C4-2B (cell line): ENCODE data around the gene RNF213.
"Not testable (repeated sequence)": the region's sequence is repeated elsewhere in the genome, so short reads cannot be mapped to it uniquely, and the experiment has no call there.

Source experiments
- H3K27ac ChIP-seq: fragments of 450-650 bp; 2 replicates; pipeline ENCODE4 v1.5.1; 2017
- ZFX ChIP-seq: fragments of 450-650 bp; IDR thresholded peaks from 2 replicates; pipeline ENCODE4 v1.6.1; 2017
- TF ChIP-seq, protein P1 (sequence below): fragments of 450-650 bp; conservative IDR thresholded peaks from 2 replicates; pipeline ENCODE4 v1.5.1; 2017; ENCODE audit warnings: mild to moderate bottlenecking

RNF213 gene

DNA sequence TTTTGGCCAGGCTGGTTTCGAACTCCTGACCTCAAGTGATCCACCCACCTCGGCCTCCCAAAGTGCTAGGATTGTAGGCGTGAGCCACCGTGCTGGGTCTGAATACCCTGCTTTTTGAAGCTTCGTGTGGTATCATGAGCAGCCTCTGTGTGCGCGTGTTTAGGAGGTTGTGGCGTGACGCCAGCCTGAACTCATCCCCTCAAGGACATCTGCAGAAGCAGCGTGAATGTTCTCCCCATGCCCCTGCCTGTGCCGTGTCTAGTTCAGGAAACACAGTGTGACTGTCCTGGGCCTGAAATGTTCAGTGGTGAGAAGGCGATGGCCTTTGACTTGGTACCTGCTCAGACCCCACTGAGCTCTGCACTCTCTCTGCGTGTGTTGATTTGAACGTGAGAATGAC, 35.6 kb downstream of the RNF213 start:
- TF ChIP-seq, protein P1, sequence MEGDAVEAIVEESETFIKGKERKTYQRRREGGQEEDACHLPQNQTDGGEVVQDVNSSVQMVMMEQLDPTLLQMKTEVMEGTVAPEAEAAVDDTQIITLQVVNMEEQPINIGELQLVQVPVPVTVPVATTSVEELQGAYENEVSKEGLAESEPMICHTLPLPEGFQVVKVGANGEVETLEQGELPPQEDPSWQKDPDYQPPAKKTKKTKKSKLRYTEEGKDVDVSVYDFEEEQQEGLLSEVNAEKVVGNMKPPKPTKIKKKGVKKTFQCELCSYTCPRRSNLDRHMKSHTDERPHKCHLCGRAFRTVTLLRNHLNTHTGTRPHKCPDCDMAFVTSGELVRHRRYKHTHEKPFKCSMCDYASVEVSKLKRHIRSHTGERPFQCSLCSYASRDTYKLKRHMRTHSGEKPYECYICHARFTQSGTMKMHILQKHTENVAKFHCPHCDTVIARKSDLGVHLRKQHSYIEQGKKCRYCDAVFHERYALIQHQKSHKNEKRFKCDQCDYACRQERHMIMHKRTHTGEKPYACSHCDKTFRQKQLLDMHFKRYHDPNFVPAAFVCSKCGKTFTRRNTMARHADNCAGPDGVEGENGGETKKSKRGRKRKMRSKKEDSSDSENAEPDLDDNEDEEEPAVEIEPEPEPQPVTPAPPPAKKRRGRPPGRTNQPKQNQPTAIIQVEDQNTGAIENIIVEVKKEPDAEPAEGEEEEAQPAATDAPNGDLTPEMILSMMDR, result no peak
- no peak for TF ChIP-seq ZFX
- H3K27ac ChIP-seq, result no peak overlapping the region

DNA sequence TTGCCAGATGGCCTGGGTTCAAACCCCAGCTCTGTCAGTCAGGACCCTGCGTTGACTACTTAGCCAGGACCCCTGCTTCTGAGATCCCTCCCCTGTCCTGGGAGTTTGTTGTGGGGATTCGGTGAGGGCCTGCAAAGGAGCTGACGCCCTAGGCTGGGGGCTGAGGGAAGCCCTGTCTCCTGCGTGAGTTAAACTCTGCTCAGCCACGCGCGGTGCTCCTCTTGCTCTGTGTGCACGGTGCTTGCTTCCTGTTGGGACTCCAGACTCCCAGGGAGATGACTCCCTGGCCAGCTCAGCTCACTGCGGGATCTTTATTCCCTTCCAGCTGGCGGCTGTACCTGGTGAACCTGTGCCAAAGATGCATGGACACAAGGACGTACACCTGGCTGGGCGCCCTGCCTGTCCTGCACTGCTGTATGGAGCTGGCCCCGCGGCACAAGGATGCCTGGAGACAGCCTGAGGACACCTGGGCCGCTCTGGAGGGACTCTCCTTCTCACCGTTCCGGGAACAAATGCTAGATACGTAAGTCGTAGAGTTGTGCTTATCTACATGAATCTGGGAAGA, 37.4 kb downstream of the RNF213 start:
- TF ChIP-seq ZFX, result no peak
- TF ChIP-seq, protein P1, result no peak
- H3K27ac ChIP-seq, result peak overlapping the region; percentile 72

DNA sequence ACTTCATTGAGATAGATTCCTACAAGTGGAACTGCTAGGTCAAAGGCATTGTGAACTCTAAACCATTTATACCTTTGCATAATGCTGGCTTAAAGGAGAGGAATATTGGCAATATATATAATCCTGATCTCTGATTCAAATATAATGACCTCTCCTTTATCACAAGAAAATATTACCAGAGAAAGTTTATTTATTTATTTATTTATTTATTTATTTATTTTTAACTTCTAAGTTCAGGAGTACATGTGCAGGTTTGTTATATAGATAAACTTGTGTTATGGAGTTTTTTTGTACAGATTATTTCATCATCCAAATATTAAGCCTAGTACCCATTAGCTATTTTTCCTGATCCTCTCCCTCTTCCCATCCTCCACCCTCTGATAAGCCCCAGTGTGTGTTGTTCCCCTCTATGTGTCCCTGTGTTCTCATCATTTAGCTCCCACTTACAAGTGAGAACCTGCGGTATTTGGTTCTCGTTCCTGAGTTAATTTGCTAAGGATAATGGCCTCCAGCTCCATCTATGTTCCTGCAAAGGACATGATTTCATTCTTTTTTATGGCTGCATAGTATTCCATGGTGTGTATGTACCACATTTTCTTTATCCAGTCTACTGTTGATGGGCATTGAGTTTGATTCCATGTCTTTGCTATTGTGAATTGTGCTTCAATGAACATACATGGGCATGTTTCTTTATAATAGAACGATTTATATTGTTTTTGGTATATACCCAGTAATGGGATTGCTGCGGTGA, 38.9 kb downstream of the RNF213 start:
- H3K27ac ChIP-seq, result not testable (repeated sequence)

DNA sequence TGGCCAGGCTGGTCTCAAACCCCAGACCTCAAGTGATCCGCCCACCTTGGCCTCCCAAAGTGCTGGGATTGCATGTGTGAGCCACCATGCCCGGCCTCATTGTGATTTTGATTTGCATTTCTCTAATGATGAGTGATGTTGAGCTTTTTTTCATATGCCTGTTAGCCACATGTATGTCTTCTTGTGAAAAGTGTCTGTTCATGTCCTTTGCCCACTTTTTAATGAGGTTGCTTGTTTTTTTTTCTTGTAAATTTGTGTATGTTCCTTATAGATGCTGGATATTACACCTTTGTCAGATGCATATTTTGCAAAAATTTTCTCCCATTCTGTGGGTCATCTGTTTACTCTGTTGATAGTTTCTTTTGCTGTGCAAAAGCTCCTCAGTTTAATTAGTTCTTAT, 40.1 kb downstream of the RNF213 start:
- not testable (repeated sequence) for H3K27ac ChIP-seq

DNA sequence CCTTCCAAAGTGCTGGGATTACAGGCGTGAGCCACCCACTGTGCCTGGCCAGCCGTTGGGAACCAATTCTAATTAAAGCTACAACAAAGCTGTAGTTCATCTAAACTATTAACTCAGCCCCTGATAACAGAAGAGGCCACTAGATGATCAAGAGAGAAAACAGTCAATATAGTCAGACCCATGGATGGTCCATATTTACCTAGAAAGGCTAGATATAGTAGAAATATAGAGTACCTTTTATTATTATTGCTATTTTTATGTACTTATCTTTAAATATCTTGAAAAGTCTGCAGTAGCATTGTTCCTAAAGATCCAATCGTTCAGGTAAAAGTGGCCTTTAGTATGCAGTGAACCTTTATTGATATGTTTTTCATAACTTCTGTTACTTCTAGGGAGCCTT, 43.2 kb downstream of the RNF213 start:
- TF ChIP-seq, protein P1, result no peak
- H3K27ac ChIP-seq, result no peak overlapping the region

DNA sequence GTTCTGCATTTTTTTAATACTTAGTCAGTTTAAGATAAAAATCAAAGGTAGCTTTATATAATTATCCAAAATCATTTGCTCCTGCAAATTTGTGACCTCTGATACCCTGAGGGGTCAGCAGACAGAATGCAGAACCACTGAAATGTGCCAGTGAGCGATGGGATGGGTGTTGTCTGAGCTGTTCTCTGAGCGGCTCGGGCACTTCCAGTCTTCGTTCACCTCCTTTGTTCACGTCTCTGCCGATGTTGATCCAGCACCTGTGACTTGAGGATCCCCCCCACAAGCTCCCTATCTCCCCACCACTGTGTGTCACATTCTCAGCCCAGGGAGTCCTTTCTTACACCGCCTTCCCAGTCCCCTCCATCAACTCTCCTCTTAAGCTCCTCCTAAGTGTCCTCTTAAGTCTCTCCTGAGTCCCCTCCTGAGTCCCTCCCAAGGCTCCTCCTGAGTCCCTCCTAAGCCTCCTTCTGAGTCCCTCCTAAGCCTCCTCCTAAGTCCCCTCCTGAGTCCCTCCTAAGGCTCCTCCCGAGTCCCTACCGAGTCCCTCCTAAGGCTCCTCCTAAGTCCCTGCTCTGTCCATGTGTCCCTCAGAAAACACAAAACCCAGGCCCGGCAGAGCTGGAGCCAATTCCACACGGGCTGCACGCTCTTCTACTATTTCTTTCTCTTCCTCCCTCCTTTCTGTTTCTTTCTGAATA, 47.5 kb downstream of the RNF213 start:
- TF ChIP-seq, protein P1, result no peak
- TF ChIP-seq ZFX, result no peak
- no peak overlapping the region for H3K27ac ChIP-seq

DNA sequence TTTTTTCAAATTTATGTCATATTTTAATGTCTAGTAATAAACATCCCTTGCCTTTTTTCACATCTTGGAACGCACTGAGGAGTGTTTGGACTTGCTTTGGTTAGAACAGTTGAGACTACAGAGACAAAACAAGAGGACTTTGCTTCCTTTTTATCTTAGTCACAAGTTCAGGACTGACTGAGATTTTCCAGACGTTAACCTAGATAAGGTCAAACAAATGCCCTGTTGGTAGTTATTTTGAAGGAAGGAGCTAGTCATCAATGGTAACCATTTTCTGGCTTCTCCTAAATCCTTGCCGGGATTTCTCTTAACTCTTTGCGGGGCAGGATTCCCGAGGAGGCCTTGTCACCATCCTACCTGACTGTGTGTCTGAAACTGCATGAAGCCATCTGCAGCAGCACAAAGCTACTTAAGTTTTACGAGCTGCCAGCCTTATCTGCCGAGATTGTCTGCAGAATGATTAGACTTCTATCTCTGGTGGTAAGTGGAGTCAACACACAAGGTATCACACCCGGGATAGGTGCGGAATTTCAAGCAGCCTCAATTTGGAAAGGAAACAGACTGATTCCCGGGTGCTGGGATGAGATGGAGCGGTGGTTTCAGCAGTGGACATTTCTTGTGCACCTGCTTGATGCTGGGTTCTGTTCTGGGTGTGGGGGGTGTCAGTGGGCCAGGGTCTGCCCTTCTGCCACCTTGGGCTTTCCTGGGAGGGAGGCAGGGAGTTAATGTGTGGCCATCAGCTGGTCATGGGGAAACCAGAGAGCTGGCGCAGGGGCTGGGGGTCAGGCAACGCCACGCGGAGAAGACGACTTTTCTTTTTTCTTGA, 48.3 kb downstream of the RNF213 start:
- no peak for TF ChIP-seq ZFX
- TF ChIP-seq, protein P1, result no peak
- H3K27ac ChIP-seq, result no peak overlapping the region
